Measurements from ENCODE around the gene CEP290. TPM values are rescaled to one million over a fixed set of nuclear protein-coding genes. Genes with fewer than 3 reads are reported as not detected.

The CEP290 gene
- total and polyA plus RNA-seq, 2 experiments from 2014 or later, result 17.3 to 25.7 TPM

- no peaks in the 10 kb centered on the region for H3K36me3 Mint-ChIP-seq (ENCODE audit: low read depth)
- H3K4me1 Mint-ChIP-seq, result no peaks in the 10 kb centered on the region
- H3K27me3 Mint-ChIP-seq (ENCODE audit: insufficient read depth, low read depth, poor library complexity), result no peaks in the 10 kb centered on the region
- H3F3A ChIP-seq (replicated peaks; ENCODE audit: low read depth), result no peaks in the 10 kb centered on the region
- H3K36me3 ChIP-seq (ENCODE audit: insufficient read depth), result no peaks in the 10 kb centered on the region
- no peak overlapping the region for H3K4me3 ChIP-seq
- no peak overlapping the region for H3K4me2 ChIP-seq
- H3K4me3 Mint-ChIP-seq, result no peak overlapping the region
- H3K79me2 ChIP-seq (replicated peaks; ENCODE audit: insufficient read depth), result no peaks in the 10 kb centered on the region
- H3K27me3 ChIP-seq (ENCODE audit: insufficient read depth), result no peaks in the 10 kb centered on the region
- ATAC-seq (no peak), DNase-seq (ENCODE audit: low spot score) (no peak)
- no peaks in the 10 kb centered on the region for H3K4me1 ChIP-seq (ENCODE audit: insufficient read depth)
- no peak overlapping the region for H3K27ac Mint-ChIP-seq
- no peak overlapping the region for H2AFZ ChIP-seq
- no peaks in the 10 kb centered on the region for H4K20me1 ChIP-seq (replicated peaks; ENCODE audit: insufficient read depth)
- H3K27ac ChIP-seq (ENCODE audit: low read depth), result no peak overlapping the region
- no peaks in the 10 kb centered on the region for H3K9me3 Mint-ChIP-seq
- no peak for TF ChIP-seq REST (IDR thresholded peaks at IDR 0.05; ENCODE audit: unreplicated experiment)
- no peak for TF ChIP-seq CREB1 (CRISPR knock-in tag; IDR thresholded peaks at IDR 0.05; ENCODE audit: low read depth)
- no peak for TF ChIP-seq ETS1 (IDR thresholded peaks at IDR 0.05)
- no peak for TF ChIP-seq ZNF462 (CRISPR knock-in tag; IDR thresholded peaks at IDR 0.05)
- no peak for TF ChIP-seq EZH2phosphoT487 (IDR thresholded peaks at IDR 0.05; ENCODE audit: unreplicated experiment)
- no peak for TF ChIP-seq JUNB (IDR thresholded peaks at IDR 0.05; ENCODE audit: unreplicated experiment)
- TF ChIP-seq CTCF (conservative IDR thresholded peaks at IDR 0.05; ENCODE audit: low read depth in 2 of 2), result no peak
- no peak for TF ChIP-seq POLR2AphosphoS5 (IDR thresholded peaks at IDR 0.05; ENCODE audit: low read depth)
- no peak for TF ChIP-seq ZNF114 (CRISPR knock-in tag; IDR thresholded peaks at IDR 0.05)
- no peak for TF ChIP-seq STAT1 (IDR thresholded peaks at IDR 0.05; ENCODE audit: unreplicated experiment)
- TF ChIP-seq ZNF331 (CRISPR knock-in tag; IDR thresholded peaks at IDR 0.05; ENCODE audit: low read depth), result no peak
- no peak for TF ChIP-seq NANOG (IDR thresholded peaks at IDR 0.05; ENCODE audit: borderline replicate concordance)
- no peak for TF ChIP-seq EZH2 (IDR thresholded peaks at IDR 0.05; ENCODE audit: low read depth, unreplicated experiment)
- no peaks in the 10 kb centered on the region for H3K9me2 ChIP-seq (ENCODE audit: insufficient read depth)
Observed at GRCh38 chr12:88127855-88128254, 14.0 kb downstream of the CEP290 start.

All from GM23338 (cell line).